GM19467 (cell line): ENCODE data around the gene EPS8L2.

Source experiments
- ATAC-seq: cut with Tn5 transposase; IDR thresholded peaks from one replicate; pipeline ENCODE4 v1.9.1; 2021; ENCODE audit warnings: mild to moderate bottlenecking, moderate library complexity; ENCODE audit not compliant: unreplicated experiment

The EPS8L2 gene

GRCh38 chr11:760236-760635 lies 54.2 kb downstream of the EPS8L2 start:
- no peak for ATAC-seq

GRCh38 chr11:761526-762108 lies 55.6 kb downstream of the EPS8L2 start:
- no peak for ATAC-seq

GRCh38 chr11:762421-763072 lies 56.5 kb downstream of the EPS8L2 start:
- ATAC-seq, result no peak

- no peak for ATAC-seq
Observed at GRCh38 chr11:763073-763463, 57.0 kb downstream of the EPS8L2 start.

GRCh38 chr11:763549-764321 lies 57.7 kb downstream of the EPS8L2 start:
- ATAC-seq, result no peak

- ATAC-seq, result no peak
Observed at GRCh38 chr11:764322-765024, 58.4 kb downstream of the EPS8L2 start.

GRCh38 chr11:765025-765801 lies 59.2 kb downstream of the EPS8L2 start:
- no peak for ATAC-seq

- ATAC-seq, result no peak
Observed at GRCh38 chr11:765802-766091, 59.7 kb downstream of the EPS8L2 start.

GRCh38 chr11:766106-766935 lies 60.3 kb downstream of the EPS8L2 start:
- no peak for ATAC-seq

- no peak for ATAC-seq
Observed at GRCh38 chr11:766936-767210, 60.8 kb downstream of the EPS8L2 start.

- no peak for ATAC-seq
Observed at GRCh38 chr11:767238-767637, 61.2 kb downstream of the EPS8L2 start.

GRCh38 chr11:769887-770641 lies 64.0 kb downstream of the EPS8L2 start:
- no peak for ATAC-seq

- ATAC-seq, result no peak
Observed at GRCh38 chr11:770642-771616, 64.9 kb downstream of the EPS8L2 start.

GRCh38 chr11:771617-772204 lies 65.7 kb downstream of the EPS8L2 start:
- no peak for ATAC-seq

GRCh38 chr11:772429-773390 lies 66.7 kb downstream of the EPS8L2 start:
- no peak for ATAC-seq

GRCh38 chr11:773425-773824 lies 67.4 kb downstream of the EPS8L2 start:
- ATAC-seq, result no peak

GRCh38 chr11:773830-774229 lies 67.8 kb downstream of the EPS8L2 start:
- no peak for ATAC-seq
